HG03558 (cell line): ENCODE results near the gene MAP3K3.
"Not testable (repeated sequence)": the region's sequence is repeated elsewhere in the genome, so short reads cannot be mapped to it uniquely, and the experiment has no call there.

Source experiments
- ATAC-seq: cut with Tn5 transposase; IDR thresholded peaks from one replicate; pipeline ENCODE4 v1.9.1; 2021; ENCODE audit warnings: moderate number of reproducible peaks; ENCODE audit not compliant: unreplicated experiment; ENCODE audit errors: extremely low read depth

MAP3K3 gene

GRCh38 chr17:63703556-63704258 is 81.5 kb downstream of the MAP3K3 start:
- ATAC-seq: no peak

- no peak for ATAC-seq
These were observed 82.0 kb downstream of the MAP3K3 start for GRCh38 chr17:63704259-63704576.

DNA sequence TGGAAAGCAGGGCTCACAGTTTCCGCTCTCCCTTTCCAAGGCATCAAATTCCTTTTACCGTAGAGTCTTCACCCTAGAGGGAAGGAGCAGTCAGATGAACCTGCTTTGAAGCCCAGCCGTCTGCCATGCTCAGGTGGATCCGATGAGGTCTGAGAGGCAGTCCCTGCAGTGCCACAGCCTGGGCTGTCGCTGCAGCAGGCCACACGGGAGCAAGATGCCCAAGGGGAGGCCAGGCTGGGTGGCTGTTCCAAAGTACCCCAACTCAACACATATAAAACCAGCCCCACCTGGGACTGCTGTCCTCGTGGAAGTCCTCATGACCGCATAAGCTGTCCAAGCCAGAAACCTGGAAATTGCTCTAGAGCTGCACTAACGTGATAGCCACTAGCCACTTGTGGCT is 82.6 kb downstream of the MAP3K3 start:
- ATAC-seq: no peak

DNA sequence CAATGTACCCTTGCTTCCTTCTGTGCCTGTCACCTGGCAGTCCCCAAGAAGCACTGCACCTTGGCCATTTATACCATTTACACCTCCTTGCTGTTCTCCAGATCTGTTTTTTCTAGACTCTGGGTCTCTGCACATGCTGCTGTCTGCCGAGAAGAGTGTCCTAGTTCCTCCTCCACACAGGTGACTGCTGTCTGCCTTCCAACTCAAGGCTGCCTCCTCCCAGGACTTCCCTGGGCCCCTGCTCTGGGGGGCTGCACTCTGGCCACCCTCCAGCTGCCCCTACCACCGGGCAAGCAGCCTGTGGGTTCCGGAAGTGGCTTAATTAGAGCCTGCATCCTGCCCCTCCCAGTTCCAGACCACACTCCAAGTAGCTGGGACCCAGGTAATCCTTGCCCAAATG is 83.4 kb downstream of the MAP3K3 start:
- no peak for ATAC-seq

GRCh38 chr17:63706336-63707082 is 84.3 kb downstream of the MAP3K3 start:
- ATAC-seq: no peak

DNA sequence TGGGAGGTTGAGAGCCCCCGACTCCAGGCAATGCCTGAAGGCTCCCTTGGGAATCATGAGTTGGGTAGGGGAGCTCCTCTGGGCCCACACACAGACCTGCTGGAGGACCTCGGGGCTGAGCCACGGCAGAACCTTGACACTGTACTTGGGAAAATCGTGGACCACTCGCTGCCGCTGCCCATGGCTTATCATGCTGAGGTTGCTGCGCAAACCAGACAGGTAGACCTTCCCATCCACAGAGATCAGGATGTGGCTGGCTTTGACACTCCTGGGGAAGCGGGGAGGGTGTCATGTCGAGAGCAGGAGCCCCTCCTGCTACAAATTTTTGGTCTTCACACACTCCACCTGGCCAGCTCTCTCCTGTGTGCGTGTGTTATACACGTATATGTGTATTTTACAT is 84.9 kb downstream of the MAP3K3 start:
- no peak for ATAC-seq

GRCh38 chr17:63709110-63709509 is 86.9 kb downstream of the MAP3K3 start:
- ATAC-seq: no peak

DNA sequence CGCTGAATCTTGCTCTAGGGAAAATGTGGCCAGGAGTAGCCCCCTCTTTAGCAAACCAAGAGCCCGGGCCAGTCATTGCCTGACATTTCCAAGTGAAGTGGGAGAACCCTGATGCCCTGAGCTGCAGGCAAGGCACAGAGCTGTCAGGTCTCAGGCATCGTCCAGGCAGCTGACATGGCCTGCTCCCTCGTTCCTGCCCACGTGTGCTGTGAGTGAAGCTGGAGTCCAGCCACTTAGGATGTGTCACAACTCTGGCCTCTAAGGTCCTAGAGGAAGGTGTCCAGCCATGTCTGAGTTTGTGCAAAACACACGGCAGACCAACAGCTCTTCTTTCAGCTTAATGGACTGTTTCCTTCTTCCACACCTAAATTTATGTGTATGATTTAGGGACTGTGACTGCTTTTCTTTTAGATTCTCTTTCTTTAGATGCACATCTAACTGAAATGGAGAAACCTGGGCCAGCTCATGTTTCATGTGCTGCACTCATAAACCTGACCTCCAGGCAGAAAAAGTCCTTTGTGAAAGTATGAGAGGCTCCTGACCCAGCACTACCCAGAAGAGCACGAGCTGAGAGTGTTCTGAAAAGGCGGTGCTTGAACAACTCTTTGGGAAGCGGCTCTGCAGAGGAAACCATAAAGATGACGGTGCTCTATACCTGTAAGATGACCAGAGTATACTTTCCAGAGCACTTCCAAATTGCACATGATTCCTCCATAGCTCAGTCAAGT is 92.5 kb downstream of the MAP3K3 start:
- no peak for ATAC-seq

GRCh38 chr17:63716426-63716825 is 94.2 kb downstream of the MAP3K3 start:
- ATAC-seq: no peak

- no peak for ATAC-seq
These were observed 96.8 kb downstream of the MAP3K3 start for GRCh38 chr17:63718988-63719387.

- ATAC-seq: not testable (repeated sequence)
These were observed 98.0 kb downstream of the MAP3K3 start for GRCh38 chr17:63720194-63720593.

DNA sequence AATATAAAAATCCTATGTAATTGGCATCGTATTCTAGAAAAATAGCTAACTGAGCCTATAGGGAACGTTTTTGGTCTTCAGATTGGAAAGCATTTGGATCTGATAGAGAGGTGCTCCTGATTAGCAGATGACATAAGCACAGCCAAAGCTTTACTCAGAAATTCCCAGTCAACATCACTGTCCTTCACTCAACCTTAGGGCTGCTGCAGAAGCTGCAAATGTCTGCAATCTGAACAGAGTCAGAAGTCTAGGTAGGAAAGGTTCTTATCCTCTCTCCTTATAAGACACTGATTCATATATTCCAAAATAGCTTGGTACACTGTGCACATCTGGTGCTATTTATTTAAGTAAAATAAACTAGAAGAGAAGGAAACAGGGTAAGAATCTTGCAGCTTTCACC is 100.2 kb downstream of the MAP3K3 start:
- no peak for ATAC-seq

DNA sequence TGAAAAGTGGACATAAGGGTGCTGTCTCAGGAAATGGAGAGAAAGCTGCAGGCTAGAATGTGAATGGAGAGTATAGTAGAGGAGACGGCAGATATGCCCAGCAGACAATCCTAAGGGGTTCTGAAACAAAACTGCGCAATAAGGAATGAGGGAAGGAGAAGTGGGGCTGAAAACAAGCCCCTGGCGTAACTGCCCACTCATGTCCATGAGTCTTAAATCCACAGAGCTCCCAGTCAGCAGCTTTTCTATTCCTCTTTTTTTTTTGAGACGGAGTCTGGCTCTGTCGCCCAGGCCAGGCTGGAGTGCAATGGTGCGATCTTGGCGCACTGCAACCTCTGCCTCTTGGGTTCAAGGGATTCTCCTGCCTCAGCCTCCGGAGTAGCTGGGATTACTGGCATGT is 113.5 kb downstream of the MAP3K3 start:
- no peak for ATAC-seq

GRCh38 chr17:63740464-63741142 is 118.4 kb downstream of the MAP3K3 start:
- no peak for ATAC-seq

- ATAC-seq: no peak
These were observed 118.9 kb downstream of the MAP3K3 start for GRCh38 chr17:63741143-63741407.

DNA sequence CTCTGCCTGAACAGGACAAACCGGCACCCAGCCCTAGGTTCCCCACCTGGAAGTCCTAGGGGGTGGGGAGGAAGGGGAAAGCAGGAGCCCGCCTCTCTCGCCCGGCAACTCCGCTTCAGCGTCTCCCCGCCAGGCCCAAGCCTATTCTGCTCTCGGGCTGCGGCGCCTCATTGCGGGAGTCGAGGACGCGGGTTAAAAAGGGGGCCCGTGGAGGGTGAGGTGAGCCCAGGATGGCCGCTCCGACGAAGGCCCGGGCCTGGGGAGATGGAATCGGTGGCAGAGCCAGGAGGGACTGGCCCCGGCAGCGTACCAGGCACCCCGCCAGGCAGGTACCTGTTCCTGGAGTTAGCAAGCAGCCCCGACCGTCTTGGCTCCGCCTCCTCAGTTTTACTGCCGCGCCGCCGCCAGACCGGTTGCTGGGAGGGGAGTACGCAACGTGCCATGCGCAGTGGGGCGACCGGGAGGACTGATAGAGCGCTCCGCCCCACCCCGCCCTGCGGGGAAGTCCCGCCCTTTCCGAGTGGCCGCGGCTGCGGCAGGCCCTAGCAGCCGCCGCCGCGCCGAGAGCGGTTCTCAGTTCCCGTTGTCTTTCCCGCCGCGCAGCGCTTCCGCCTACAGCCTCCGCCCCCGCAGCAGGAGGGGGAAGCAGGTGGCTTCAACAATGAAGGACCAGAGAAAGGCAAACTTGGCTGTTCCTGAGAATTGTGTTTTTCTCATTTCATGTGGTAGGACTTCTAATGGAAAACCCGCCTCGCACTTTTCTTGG is 119.4 kb downstream of the MAP3K3 start, which contains the start of gene STRADA:
Gene STRADA, minus strand, starts transcription at position 392 of the 766 bp plus-strand sequence. CDS start 13,430 bp downstream, outside the sequence.
- peak; percentile 66 for ATAC-seq
